ENCODE measurements around the gene ANKS1B.

GRCh38 chr12:99695050-99695449 lies 289.7 kb downstream of the ANKS1B start:
- TF ChIP-seq POLR2A (IDR thresholded peaks at IDR 0.05) (no peak), POLR2AphosphoS5 (IDR thresholded peaks at IDR 0.05) (no peak), EP300 (IDR thresholded peaks at IDR 0.05) (no peak)
- TF ChIP-seq, protein P1, sequence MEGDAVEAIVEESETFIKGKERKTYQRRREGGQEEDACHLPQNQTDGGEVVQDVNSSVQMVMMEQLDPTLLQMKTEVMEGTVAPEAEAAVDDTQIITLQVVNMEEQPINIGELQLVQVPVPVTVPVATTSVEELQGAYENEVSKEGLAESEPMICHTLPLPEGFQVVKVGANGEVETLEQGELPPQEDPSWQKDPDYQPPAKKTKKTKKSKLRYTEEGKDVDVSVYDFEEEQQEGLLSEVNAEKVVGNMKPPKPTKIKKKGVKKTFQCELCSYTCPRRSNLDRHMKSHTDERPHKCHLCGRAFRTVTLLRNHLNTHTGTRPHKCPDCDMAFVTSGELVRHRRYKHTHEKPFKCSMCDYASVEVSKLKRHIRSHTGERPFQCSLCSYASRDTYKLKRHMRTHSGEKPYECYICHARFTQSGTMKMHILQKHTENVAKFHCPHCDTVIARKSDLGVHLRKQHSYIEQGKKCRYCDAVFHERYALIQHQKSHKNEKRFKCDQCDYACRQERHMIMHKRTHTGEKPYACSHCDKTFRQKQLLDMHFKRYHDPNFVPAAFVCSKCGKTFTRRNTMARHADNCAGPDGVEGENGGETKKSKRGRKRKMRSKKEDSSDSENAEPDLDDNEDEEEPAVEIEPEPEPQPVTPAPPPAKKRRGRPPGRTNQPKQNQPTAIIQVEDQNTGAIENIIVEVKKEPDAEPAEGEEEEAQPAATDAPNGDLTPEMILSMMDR (IDR thresholded peaks at IDR 0.05) = no peak

Measured in suprapubic skin (tissue), 4 donors.